GM23338 (cell line): ENCODE results near the gene BGLAP. TPM values are rescaled to one million over a fixed set of nuclear protein-coding genes. Genes with fewer than 3 reads are reported as not detected.

Experiments used
- ATAC-seq: fragments of 200-7000 bp; cut with Tn5 transposase; 3 replicates; pipeline ENCODE4 v1.9.1; 2020
- DNase-seq: peaks from one replicate; pipeline ENCODE4 v3.0.0-alpha.2; 2015; ENCODE audit warnings: low spot score
- H2AFZ ChIP-seq: fragments of 200-600 bp; sonication (generic); 2 replicates; pipeline ENCODE4 v1.8.0; 2016; ENCODE audit warnings: antibody characterized with exemption, mild to moderate bottlenecking, moderate library complexity
- H3F3A ChIP-seq: fragments of 200-600 bp; sonication (generic); replicated peaks from 2 replicates; pipeline ENCODE4 v1.8.0; 2017; ENCODE audit warnings: antibody characterized with exemption, mixed run types, low read depth
- H3K27ac ChIP-seq: fragments of 200-600 bp; sonication (generic); 2 replicates; pipeline ENCODE4 v1.6.1; 2016; ENCODE audit warnings: low read depth
- H3K27me3 ChIP-seq: fragments of 200-600 bp; sonication (generic); 2 replicates; pipeline ENCODE4 v1.8.0; 2016; ENCODE audit warnings: mild to moderate bottlenecking, mixed run types, moderate library complexity; ENCODE audit not compliant: insufficient read depth
- H3K36me3 ChIP-seq: fragments of 200-600 bp; sonication (generic); 2 replicates; pipeline ENCODE4 v1.8.0; 2016; ENCODE audit warnings: mild to moderate bottlenecking; ENCODE audit not compliant: insufficient read depth
- H3K4me1 ChIP-seq: fragments of 200-600 bp; sonication (generic); 2 replicates; pipeline ENCODE4 v1.8.0; 2016; ENCODE audit warnings: mild to moderate bottlenecking, moderate library complexity; ENCODE audit not compliant: insufficient read depth
- H3K4me2 ChIP-seq: fragments of 200-600 bp; sonication (generic); 2 replicates; pipeline ENCODE4 v1.7.1; 2017; ENCODE audit warnings: mixed run types
- H3K4me3 ChIP-seq: fragments of 200-600 bp; sonication (generic); 2 replicates; pipeline ENCODE4 v1.6.1; 2016; ENCODE audit warnings: mixed run types
- H3K79me2 ChIP-seq: fragments of 200-600 bp; sonication (generic); replicated peaks from 2 replicates; pipeline ENCODE4 v1.8.0; 2017; ENCODE audit warnings: mild to moderate bottlenecking; ENCODE audit not compliant: insufficient read depth
- H3K9me2 ChIP-seq: fragments of 200-600 bp; sonication (generic); 2 replicates; pipeline ENCODE4 v1.8.0; 2017; ENCODE audit not compliant: insufficient read depth
- H4K20me1 ChIP-seq: fragments of 200-600 bp; sonication (generic); replicated peaks from 2 replicates; pipeline ENCODE4 v1.8.0; 2017; ENCODE audit warnings: mild to moderate bottlenecking; ENCODE audit not compliant: insufficient read depth
- H3K27ac Mint-ChIP-seq: 2 replicates; pipeline ENCODE4 v1.8.0; 2020; ENCODE audit warnings: inconsistent platforms, mild to moderate bottlenecking, moderate library complexity, mixed read lengths
- H3K27me3 Mint-ChIP-seq: 3 replicates; pipeline ENCODE4 v1.8.0; 2022; ENCODE audit warnings: low read depth, mild to moderate bottlenecking, moderate library complexity, mixed read lengths, inconsistent platforms; ENCODE audit not compliant: insufficient read depth, poor library complexity
- H3K36me3 Mint-ChIP-seq: 3 replicates; pipeline ENCODE4 v1.8.0; 2021; ENCODE audit warnings: low read depth, mild to moderate bottlenecking, inconsistent platforms, moderate library complexity, mixed read lengths
- H3K4me1 Mint-ChIP-seq: 3 replicates; pipeline ENCODE4 v1.8.0; 2020; ENCODE audit warnings: mild to moderate bottlenecking, inconsistent platforms, mixed read lengths
- H3K4me3 Mint-ChIP-seq: 3 replicates; pipeline ENCODE4 v1.8.0; 2021; ENCODE audit warnings: moderate library complexity, mild to moderate bottlenecking, inconsistent platforms, mixed read lengths
- H3K9me3 Mint-ChIP-seq: 3 replicates; pipeline ENCODE4 v1.8.0; 2020; ENCODE audit warnings: moderate library complexity, mild to moderate bottlenecking, inconsistent platforms, mixed read lengths
- CREB1 ChIP-seq: fragments of 250-450 bp; sonication (Bioruptor Pico); IDR thresholded peaks from 2 replicates; pipeline ENCODE4 v1.5.0; 2020; ENCODE audit warnings: low read depth, mild to moderate bottlenecking, moderate library complexity
- NANOG ChIP-seq: IDR thresholded peaks from 2 replicates; pipeline ENCODE4 v1.6.1; 2016; ENCODE audit warnings: antibody characterized with exemption, borderline replicate concordance
- POLR2AphosphoS5 ChIP-seq: IDR thresholded peaks from 2 replicates; pipeline ENCODE4 v1.6.1; 2016; ENCODE audit warnings: antibody characterized with exemption, low read depth
- REST ChIP-seq: IDR thresholded peaks from one replicate; pipeline ENCODE4 v1.6.1; 2018; ENCODE audit warnings: antibody characterized with exemption; ENCODE audit not compliant: unreplicated experiment
- STAT1 ChIP-seq: IDR thresholded peaks from one replicate; pipeline ENCODE4 v1.6.1; 2016; ENCODE audit warnings: antibody characterized with exemption; ENCODE audit not compliant: unreplicated experiment
- ZNF114 ChIP-seq: fragments of 250-450 bp; sonication (Bioruptor Pico); IDR thresholded peaks from 2 replicates; pipeline ENCODE4 v1.5.0; 2020; ENCODE audit warnings: mild to moderate bottlenecking, moderate library complexity
- ZNF331 ChIP-seq: fragments of 250-450 bp; sonication (Bioruptor Pico); IDR thresholded peaks from 2 replicates; pipeline ENCODE4 v1.5.0; 2020; ENCODE audit warnings: low read depth, mild to moderate bottlenecking, moderate library complexity
- polyA plus RNA-seq: library from polyadenylated mRNA; unstranded; fragments of >200 nt; fragmentation: Nextera tagmentation; extraction: Ambion mirVana; gene quantifications from 2 replicates; pipeline ENCODE4 v1.2.1, GENCODE V29; 2016
- total RNA-seq: library from RNA; depleted of rRNA; stranded (reverse); fragments of >200 nt; shearing (Covaris generic); gene quantifications from 2 replicates; pipeline ENCODE4 v1.2.3, GENCODE V29; 2014
- TF ChIP-seq, protein P1 (sequence below): IDR thresholded peaks from 2 replicates; pipeline ENCODE4 v1.6.1; 2016; ENCODE audit warnings: antibody characterized with exemption

The BGLAP gene
- total and polyA plus RNA-seq, 2 experiments from 2014 or later = 0.36 to 0.42 TPM

DNA sequence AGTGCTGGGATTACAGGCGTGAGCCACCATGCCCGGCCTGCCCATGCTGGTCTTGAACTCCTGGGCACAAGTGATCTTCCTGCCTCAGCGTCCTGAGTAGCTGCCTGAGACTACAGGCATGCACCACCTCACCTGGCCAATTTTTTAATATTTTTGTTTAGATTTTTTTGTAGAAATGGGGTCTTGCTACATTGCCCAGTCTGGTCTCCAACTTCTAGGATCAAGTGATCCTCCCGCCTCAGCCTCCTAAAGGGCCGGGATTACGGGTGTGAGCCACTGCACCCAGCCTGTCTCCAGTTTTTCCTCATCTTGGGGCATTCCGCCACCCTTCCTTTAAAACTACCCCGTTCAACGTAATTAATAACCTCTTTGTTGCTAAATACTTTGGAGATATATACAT is 21.8 kb upstream of the BGLAP start:
- Histone ChIP-seq H3K9me2 (no peaks in the 10 kb centered on the region), H3K36me3 (0 out of 2 replicates have a peak, but pooled peaks cover 11% of the 10 kb centered on the region), H4K20me1 (peaks cover 14% of the 10 kb centered on the region; the same call in 1 of the 2 replicates), H3K4me1 (no peaks in the 10 kb centered on the region), H3K4me2 (no peak overlapping the region), H3K27ac (no peak overlapping the region; the same call in 1 of the 2 replicates), H3K79me2 (peaks cover 49% of the 10 kb centered on the region), H3F3A (peaks cover 11% of the 10 kb centered on the region; the same call in 1 of the 2 replicates), H2AFZ (no peak overlapping the region), H3K27me3 (no peaks in the 10 kb centered on the region), H3K4me3 (no peak overlapping the region)
- TF ChIP-seq NANOG = no peak
- no peak for TF ChIP-seq STAT1
- TF ChIP-seq POLR2AphosphoS5 = no peak
- no peak for TF ChIP-seq ZNF114 (CRISPR knock-in tag)
- no peak for TF ChIP-seq CREB1 (CRISPR knock-in tag)
- TF ChIP-seq, protein P1, sequence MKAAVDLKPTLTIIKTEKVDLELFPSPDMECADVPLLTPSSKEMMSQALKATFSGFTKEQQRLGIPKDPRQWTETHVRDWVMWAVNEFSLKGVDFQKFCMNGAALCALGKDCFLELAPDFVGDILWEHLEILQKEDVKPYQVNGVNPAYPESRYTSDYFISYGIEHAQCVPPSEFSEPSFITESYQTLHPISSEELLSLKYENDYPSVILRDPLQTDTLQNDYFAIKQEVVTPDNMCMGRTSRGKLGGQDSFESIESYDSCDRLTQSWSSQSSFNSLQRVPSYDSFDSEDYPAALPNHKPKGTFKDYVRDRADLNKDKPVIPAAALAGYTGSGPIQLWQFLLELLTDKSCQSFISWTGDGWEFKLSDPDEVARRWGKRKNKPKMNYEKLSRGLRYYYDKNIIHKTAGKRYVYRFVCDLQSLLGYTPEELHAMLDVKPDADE = no peak
- TF ChIP-seq REST = no peak
- no peak for TF ChIP-seq ZNF331 (CRISPR knock-in tag)
- Mint-ChIP-seq H3K36me3 (peaks cover 54% of the 10 kb centered on the region), H3K27ac (no peak overlapping the region), H3K4me1 (peaks cover under 1% of the 10 kb centered on the region; the same call in 1 of the 3 replicates), H3K4me3 (no peak overlapping the region), H3K9me3 (no peaks in the 10 kb centered on the region), H3K27me3 (peaks cover 1% of the 10 kb centered on the region)
- ATAC-seq (no peak), DNase-seq (no peak)

DNA sequence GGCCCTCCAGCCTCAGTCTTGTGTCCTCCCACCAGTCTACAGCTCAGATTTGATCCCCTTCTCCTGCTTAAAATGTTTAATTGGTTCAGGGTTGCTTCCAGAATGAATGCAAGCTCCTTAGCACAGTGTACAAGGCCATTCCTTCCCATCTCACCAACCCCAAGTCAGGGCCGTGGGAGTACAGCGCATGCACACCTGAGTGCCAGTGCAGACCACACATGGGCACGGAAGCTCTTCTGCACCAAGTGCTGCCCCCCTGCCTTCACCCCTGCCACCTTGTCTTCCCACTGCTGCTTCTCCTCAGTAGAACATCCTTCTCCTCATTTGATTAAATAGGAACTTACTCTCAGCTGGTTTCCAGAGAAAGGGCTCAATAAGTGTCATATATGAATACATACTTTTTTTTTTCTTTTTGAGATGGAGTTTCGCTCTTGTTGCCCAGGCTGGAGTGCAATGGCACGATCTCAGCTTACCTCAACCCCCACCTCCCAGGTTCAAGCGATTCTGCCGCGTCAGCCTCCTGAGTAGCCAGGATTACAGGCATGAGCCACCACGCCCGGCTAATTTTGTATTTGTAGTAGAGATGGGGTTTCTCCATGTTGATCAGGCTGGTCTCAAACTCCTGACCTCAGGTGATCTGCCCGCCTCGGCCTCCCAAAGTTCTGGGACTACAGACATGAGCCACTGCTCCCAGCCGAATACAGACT is 19.8 kb upstream of the BGLAP start:
- Histone ChIP-seq H4K20me1 (peaks cover 14% of the 10 kb centered on the region; the same call in 1 of the 2 replicates), H3K27me3 (no peaks in the 10 kb centered on the region)

More for the DNA sequence above, 19.8 kb upstream of the BGLAP start:
- Mint-ChIP-seq H3K27ac (no peak overlapping the region), H3K27me3 (peaks cover 1% of the 10 kb centered on the region), H3K36me3 (peaks cover 59% of the 10 kb centered on the region), H3K4me1 (peaks cover 4% of the 10 kb centered on the region; the same call in 2 of the 3 replicates), H3K4me3 (no peak overlapping the region; the same call in 2 of the 3 replicates), H3K9me3 (no peaks in the 10 kb centered on the region)
- DNase-seq (no peak), ATAC-seq (no peak)
- Histone ChIP-seq H3K4me1 (no peaks in the 10 kb centered on the region), H3K27ac (no peak overlapping the region), H2AFZ (no peak overlapping the region), H3F3A (peaks cover 14% of the 10 kb centered on the region; the same call in 1 of the 2 replicates), H3K79me2 (peaks cover 37% of the 10 kb centered on the region), H3K4me2 (no peak overlapping the region), H3K36me3 (peaks cover 17% of the 10 kb centered on the region; the same call in 1 of the 2 replicates), H3K4me3 (no peak overlapping the region), H3K9me2 (no peaks in the 10 kb centered on the region)
- TF ChIP-seq, protein P1 = no peak
